HG03039 (cell line): ENCODE data around the gene FRG2C.
"Not testable (repeated sequence)": the region's sequence is repeated elsewhere in the genome, so short reads cannot be mapped to it uniquely, and the experiment has no call there.

ENCODE experiments used
- ATAC-seq: cut with Tn5 transposase; IDR thresholded peaks from one replicate; pipeline ENCODE4 v1.9.1; 2021; ENCODE audit warnings: mild to moderate bottlenecking, moderate library complexity; ENCODE audit not compliant: unreplicated experiment

The FRG2C gene

DNA sequence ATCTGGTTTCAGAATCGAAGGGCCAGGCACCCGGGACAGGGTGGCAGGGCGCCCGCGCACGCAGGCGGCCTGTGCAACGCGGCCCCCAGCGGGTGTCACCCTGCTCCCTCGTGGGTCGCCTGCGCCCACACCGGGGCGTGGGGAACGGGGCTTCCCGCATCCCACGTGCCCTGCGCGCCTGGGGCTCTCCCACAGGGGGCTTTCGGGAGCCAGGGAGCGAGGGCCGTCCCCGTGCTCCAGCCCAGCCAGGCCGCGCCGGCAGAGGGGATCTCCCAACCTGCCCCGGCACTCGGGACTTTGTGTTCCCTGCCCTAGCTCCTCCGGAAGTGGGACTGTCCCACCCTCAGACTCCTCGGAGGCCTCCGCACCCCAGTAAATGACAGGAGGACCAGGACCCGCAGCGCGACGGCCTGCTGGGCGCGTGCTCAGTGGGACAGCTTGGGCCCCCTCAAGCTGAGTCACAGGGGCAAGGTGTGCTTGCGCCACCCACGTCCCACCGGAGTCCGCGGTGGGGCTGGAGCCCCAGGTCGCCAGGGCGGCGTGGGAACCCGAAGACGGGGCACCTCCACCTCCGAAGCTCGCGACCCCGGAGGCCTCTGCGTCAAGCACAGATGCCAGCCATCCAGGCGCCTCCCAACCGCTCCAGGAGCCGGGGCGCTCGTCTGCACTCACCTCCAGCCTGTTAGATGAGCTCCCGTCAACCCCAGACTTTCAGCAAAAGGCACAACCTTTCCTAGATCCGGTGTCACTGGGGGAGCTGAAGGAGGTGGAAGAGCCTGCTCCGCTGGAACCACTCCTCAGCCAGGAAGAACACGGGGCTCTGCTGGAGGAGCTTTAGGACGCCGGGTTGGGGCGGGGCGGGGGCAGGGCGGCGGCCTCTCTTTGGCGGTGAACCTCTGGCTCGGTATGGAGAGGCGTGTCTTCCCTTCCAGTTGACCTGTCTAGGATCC lies 5.5 kb downstream of the FRG2C start:
- not testable (repeated sequence) for ATAC-seq

DNA sequence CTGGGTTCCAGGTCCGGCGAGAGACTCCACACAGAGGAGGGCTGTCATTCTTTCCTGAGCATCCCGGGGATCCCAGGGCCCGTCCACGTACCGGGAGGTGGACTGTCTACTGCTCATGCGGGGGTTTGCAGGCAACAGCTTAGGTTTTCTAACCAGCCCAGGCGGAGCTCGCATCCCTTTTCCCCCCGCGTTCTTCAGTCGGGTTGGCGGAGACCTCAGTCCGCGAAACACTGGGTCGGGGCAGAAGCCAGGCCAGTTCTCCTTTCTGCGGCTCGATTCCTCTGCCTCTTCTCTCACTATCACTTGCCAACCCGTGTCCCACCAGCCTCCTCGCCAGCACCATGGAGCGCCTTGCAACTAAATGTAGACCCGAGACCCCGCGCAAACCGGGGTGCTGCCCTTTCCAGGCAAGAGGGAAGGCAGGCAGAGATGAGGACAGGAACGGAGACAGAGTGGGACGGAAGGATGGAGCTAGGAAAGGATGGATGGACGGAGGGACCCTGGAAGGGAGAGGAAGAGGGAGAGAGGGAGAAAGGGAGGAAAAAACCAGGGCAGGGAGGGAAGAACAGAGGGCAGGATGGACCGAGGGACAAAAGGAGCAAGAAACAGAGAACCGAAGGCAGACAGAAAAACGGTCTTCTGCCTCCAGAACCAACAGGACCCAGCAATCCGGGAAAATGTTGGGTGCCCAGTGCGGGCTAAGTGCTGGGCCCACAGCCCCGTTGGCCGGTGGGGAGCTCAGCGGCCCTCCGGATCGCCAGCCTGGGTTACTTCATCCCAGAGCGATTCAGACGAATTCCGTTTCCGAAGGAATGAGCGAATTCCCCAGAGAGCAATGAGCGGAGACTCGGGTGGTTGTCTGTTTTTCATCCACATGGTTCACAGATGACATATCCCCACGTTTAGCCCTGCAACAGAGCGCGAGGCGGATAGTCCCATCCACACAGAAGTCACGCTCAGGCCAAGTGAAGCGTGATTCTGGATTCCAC lies 6.5 kb downstream of the FRG2C start:
- ATAC-seq = not testable (repeated sequence)

DNA sequence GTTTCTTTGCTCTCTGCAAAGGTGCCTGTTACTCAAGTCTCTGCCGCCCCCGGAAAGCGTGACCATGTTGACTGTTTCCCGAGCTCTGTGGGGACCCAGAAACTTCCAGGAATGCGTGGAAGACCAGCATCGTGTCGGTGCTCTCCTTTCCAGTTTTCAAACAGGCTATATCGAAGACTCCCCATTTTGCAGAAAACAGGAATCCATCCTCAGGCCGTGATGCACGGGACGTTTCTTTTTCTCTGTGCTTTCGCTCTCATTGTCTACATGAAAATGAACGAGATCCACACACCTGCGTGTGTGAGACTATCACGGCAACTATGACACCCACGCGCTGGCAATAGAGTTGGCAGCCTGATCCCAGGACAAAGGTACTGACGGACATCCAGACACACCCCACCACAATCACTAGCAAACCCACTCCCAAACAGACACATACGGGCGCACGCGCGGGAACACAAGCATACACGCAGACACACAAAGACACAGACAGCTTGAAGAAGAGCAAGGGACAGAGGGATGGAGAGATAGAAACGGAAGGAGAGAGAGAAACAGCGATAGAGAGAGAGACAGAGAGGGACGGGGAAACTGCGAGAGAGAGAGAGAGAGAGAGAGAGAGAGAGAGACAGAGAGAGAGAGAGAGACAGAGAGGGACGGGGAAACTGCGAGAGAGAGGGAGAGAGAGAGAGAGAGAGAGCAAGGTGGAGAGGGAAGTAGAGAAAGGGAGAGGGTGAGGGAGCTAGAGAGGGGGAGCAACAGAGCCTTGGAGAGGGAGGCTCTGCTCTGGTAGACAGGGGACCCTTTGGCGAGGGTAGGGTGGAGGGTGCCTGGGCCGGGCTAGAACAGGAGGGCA lies 7.4 kb downstream of the FRG2C start:
- ATAC-seq = not testable (repeated sequence)

DNA sequence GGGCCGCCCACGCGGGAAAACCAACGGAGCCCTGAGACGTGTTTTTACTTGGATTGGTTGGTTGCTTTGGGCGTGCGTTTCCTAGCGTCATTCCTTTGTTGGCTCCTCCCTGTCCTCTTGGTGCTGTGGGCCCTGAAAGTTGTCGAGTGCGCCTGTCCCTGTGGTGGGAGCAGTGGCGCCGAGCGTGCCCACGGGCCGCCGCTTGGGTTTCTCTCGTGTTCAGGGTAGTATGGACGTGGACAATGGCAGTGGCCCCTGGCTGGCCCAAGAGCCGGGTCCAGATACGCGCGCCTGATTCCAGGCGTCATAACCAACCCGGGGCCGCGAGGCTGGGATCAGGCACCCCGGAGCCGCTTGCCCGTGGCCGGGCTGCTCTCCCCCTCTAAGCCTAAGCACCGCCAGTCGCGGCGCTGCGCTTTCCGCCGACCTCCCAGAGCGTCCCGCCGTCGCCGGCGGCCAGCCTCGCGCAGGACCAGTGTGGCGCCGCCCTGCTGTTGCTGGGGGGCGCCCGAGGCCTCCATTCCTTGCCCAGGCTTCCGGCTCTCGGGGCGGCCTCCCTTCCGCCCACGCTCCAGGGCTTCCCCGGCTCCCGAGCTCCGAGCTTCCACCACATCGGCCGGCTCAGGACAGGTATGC lies 8.1 kb downstream of the FRG2C start:
- not testable (repeated sequence) for ATAC-seq

DNA sequence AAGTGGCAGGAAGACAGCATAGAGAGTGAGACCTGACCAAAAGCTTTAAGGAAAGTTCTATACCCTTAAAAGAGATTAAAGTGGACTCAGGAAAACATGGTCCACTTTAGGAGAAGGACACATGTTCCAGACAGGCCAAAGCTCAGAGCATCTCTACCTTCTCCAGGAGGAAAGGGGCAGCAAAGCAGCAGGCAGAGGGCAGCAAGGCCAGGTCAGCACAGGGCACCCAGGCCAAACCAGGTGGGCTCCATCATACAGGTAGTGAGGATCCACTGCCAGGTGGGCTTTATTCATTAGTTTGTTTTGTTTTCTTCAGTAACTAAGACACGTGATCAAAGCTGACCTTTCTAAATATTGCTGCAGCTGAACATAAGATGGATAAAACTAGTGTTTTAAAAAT lies 19.8 kb downstream of the FRG2C start:
- not testable (repeated sequence) for ATAC-seq

DNA sequence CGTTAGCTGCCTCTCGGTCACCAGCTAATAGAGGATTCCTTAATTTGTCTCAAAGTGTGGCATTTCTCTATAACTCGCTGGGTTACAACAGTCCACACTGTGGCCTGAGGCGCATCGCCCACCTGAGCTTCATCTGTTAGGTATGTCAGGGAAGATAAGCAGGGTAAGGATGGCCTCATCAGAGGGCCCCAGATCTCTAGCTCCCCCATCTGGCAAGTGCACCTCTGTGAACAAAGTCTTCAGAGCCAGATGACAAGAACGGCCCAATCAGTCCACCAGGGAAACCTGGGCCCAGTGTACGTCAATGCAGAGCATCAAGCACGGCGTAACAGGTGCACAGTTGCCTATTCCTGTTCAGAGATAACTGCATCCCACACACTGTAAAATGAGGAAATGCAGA lies 23.2 kb downstream of the FRG2C start:
- no peak for ATAC-seq

DNA sequence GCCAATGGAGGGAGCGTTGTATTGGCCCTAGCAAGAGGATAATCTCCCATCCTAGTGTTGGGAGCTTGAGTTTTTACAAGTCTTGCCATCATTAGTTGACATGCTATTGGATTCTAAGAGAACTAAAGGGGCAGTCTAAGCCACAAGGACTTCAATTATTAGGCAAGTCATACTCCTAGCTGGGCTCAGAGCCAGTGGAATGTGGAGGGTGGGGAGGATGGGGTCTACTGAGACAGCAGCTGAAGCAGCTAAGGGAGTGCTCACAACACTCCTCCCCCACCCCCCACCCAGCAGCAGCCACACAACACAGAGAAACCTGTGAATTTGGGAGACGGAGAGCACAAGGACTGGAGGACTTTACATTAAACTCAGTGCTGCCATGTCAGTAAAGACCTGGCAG lies 27.9 kb downstream of the FRG2C start:
- ATAC-seq = no peak
